NOMO-1 treated with dmso at 0.1 percent for 144 hours (cell line): ENCODE measurements around the gene ADCY4.

Experiments
- DNase-seq: peaks from one replicate; lab custom pipeline; 2025; ENCODE audit not compliant: unreplicated experiment; lab: John Stamatoyannopoulos, UW

ADCY4 gene

DNA sequence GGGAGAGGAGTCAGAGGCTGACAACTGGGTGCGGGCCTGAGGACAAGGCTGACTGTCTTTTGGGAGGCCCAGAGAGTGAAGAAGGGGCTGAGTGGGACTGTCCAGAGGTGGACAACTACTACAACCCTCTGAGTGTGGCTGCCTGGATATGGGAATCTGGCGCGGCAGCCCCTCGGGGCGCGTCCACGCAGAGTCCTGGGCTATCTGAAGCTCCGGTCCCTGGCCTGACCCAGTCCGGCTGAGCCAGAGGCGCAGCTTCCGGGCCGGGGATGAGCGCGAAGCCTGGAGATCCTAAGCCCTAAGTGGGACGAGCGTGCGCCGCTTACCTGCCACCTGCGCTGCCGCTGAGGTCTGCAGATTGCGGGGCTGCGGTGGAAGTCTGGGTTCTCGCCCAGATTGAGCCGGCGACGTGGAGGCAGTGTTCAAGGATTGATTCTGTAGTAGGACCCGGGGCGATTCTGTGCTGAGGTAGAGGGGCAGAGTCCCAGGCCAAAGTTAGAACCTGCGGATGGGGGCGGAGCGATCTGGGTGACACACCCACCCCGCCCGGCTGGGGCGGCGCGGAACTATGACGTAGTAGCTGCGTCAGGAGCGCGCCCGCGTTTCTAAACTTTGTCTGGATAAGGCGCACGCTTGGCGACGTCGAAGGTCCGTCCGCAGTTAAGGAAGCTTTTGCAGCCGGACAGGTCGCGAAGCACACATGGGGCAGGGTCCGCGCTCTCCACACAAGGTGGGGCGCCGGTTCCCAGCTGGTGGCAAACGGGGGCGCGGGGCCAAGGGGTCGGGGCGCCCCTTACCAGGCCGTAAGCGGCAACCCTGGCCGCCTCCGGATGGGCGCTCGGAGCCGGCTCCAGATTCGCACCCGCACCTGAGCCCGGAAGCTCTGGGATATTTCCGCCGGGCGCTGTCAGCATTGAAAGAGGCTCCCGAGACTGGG lies 35.3 kb downstream of the ADCY4 start, which contains the start of the genes DHRS1 and NOP9:
DHRS1 (minus strand) TSS at position 526 of the 937 bp plus-strand sequence. CDS start 674 bp downstream, outside the sequence.
NOP9 (plus strand) TSS at position 596 of the 937 bp plus-strand sequence; CDS start at position 701, 105 bp downstream.
- peak; percentile 73 for DNase-seq

DNA sequence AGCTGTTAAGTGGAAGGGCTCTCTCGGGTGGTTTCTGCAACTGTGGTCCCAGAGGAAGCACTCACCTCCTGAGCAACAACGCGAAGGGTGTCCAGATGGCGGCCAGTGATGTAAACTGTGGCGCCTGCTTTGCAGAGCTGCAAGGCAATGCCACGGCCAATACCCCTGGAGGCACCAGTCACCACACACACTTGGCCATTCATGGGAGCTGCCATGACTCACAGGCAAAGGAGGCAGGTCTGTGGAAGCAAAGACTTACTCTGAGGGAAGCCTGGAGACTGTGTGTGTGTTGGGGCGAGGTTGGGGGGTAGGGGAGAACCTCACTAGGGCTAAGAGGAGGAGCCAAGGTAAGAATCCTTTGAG lies 36.0 kb downstream of the ADCY4 start:
- DNase-seq, result no peak

DNA sequence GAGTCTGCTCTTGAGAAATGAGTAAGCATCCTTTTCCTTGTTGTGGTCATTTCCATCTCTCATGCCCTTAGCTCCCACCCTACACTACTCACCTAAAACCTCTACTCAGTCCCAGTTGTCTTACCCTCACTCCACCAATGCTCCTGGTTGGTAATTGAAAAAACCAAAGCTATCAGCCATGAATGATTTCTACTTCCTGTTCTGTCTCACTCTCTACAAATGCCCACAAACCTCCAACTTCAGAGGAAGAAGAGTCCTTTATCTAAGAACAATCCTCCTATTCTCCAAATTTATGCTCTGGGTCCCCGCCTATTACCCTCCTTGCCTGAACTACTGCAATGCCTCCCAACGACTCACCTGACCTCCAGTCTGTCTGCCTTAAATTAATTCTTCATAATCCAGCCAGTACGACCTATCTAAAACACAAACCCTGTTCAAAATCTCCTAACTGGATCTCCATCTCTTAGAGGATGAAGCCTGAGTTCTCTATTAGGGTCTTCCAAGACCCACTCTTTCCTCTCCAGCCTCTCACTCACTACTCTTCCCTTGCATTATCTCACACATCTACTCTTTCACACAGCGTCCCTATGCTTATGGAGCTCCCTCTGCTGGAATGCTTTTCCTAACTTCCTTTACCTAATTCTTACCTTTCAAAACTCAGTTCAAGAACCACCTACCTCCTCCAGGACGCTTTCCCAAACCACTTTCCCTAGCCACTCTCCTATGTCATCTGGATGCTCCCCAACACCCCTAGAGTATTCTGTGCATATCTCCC lies 37.5 kb downstream of the ADCY4 start:
- DNase-seq, result no peak

- peak; percentile 42 for DNase-seq
These were observed 38.3 kb downstream of the ADCY4 start for GRCh38 chr14:24296341-24297157.

- DNase-seq, result no peak
These were observed 41.3 kb downstream of the ADCY4 start for GRCh38 chr14:24293525-24293924.

- DNase-seq, result no peak
These were observed 42.6 kb downstream of the ADCY4 start for GRCh38 chr14:24292118-24292807.

DNA sequence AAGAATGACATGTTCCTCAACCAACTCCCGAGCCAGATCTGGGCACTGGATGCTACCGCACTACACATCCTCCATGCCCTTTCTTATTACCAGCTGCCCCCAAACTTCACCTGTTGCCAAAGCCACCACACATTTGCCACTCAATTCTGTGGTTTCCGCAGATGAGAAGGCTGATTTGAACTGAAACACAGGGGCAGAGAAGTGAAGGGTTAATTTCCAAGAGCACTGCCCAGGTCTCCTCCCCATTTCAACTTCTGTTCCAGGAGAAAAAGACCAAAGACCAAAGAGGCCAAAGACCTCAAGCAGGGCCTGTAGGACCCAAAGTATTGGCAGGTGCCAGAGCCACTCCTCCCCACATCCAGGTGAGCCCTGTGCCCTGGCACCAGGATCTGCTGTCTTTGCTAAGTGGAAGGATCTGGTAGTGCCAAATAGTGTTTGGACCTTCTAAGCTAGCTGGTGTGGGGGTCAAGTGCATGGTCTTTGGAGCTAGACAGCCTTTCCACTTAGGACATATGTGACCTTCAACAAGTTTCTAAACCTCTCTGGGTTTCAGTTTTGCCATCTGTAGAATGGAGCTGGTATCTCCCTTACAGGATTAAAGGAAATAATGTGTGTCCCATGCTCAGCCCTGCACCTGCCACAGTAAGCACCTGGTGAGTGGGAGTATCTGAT lies 43.3 kb downstream of the ADCY4 start:
- DNase-seq, result no peak

DNA sequence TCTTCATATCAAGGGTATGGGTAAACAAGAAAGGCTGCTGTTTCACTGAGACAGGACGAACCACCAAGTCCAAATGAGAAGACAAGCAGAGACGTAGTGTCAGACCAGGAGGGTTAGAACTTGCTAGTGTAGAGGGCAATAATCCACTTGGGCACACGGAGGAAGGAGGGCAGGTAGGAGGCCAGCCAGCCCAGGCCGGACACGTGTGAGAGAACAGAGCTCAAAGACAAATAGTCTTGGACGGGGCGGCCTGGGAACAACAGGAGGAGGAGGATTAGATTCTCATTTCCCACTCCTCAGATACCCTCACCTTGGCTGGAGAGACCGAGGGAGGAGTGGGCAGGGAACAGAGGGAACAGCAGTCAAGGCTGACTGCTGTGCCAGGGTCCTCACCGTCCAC lies 44.1 kb downstream of the ADCY4 start:
- no peak for DNase-seq

- no peak for DNase-seq
These were observed 45.1 kb downstream of the ADCY4 start for GRCh38 chr14:24289649-24290280.

DNA sequence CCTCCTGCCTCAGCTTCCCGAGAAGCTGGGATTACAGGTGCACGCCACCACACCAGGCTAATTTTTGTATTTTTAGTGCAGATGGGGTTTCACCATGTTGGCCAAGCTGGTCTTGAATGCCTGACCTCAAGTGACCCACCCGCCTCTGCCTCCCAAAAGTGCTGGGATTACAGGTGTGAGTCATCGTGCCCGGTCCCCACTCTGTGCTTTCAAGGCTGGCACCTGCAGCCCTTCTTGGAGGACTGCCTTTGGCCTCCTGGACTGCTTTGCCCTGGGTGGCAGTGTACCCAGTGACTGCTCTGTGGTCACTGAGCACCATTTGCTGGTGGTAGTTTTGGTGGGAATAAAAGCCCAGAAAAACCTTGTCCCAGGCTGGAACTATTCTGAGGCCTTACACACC lies 47.9 kb downstream of the ADCY4 start:
- DNase-seq, result no peak

DNA sequence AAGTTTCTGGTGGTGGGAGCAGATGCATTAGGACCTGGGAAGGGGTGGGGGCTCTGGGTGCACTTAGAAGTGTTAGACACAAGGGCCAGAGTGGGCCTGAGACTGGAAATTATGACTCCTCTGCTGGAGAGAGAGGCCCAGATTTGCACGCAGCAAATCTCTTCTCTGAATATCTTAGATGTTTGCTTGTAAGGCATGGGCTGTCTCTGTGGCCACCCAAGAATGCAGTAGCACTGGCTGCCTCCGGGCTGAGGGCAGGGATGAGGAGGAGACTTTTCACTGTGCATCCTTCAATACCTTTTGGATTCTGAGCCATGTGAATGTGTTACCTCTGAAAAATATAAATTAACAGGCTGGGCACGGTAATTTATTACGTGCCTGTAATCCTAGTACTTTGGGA lies 49.5 kb downstream of the ADCY4 start:
- DNase-seq, result no peak

- DNase-seq, result no peak
These were observed 50.3 kb downstream of the ADCY4 start for GRCh38 chr14:24284501-24285035.

GRCh38 chr14:24283796-24284460 lies 50.9 kb downstream of the ADCY4 start:
- no peak for DNase-seq

GRCh38 chr14:24282736-24283135 lies 52.1 kb downstream of the ADCY4 start:
- DNase-seq, result no peak

DNA sequence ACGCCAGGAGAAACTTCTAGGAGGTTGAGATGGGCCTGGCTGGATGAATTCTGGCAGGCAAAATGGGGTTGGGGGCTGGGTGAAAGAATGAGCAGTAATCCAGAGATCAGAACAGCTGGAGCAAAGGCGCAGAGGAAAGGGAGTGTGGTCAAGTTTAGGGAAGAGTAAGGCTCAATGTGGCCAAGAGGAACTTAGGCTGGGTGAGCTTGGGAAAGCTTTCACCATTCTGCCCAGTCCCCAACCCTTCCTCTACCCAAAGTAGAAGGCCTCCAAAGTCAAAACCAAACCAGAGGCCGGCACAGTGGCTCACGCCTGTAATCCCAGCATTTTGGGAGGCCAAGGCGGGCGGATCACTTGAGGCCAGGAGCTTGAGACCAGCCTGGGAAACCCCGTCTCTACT lies 53.2 kb downstream of the ADCY4 start:
- no peak for DNase-seq

GRCh38 chr14:24280797-24281460 lies 53.9 kb downstream of the ADCY4 start:
- no peak for DNase-seq

DNA sequence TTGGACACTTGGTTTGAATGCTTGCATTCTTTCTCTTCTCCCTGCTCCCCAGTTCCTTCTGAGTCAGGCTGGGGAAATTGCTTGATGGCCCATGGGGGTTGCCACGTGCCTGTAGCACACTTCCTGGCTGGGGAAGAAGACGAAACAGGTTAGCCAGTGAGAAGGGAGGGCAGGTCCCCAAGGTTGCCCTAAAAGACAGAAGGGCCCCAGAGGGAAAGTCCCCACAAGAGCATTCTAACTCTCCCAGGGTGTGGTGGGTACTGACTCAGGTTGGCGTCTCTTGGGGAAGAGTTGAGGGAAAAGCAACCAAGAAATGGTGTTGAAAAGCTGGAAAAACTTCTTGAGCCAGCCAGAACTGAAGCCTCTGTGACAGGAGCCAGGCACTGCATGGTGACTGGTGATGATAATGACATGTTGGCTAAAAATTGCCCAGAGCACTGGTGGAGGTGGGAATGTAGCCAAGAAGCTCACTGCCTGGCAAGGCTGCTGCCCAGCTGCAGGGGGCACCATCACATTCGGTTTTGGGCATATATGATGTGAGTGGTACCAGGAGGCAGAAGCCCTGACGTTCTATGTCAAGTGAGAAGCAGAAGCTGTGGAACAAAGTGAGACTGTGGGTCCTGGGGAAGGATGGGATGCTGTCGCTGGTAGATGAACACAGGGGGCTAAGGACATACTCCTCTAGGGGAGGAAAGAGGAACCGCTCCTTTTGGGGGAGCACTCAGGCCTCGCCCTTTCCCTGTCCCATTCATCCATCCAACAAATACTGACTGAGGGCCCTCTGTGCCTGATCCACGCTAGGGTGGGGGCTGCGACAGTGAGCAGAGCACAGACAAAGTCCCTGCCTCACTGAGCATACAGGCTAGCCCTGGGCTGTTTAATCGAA lies 55.3 kb downstream of the ADCY4 start:
- no peak for DNase-seq
